Memory B cell (primary cell): Measurements from ENCODE around the gene SPC24.
"Not testable (repeated sequence)": the region's sequence is repeated elsewhere in the genome, so short reads cannot be mapped to it uniquely, and the experiment has no call there.

Experiments used
- ATAC-seq: fragments of 150-1000 bp; cut with Tn5 transposase; 2 replicates; pipeline ENCODE4 v1.10.0; 2021; ENCODE audit warnings: low read depth, mild to moderate bottlenecking, moderate library complexity
- DNase-seq, 2 donors: peaks; one replicate each; pipeline ENCODE4 v3.0.0; 2022; ENCODE audit warnings: low spot score in 2 of 2
- H3K27ac Mint-ChIP-seq: one replicate; pipeline ENCODE4 v1.8.0; 2022; ENCODE audit warnings: mild to moderate bottlenecking, moderate library complexity, mixed read lengths
- H3K27me3 Mint-ChIP-seq: one replicate; pipeline ENCODE4 v1.8.0; 2022; ENCODE audit warnings: mixed read lengths
- H3K36me3 Mint-ChIP-seq: one replicate; pipeline ENCODE4 v1.8.0; 2022; ENCODE audit warnings: mild to moderate bottlenecking, mixed read lengths
- H3K4me1 Mint-ChIP-seq: one replicate; pipeline ENCODE4 v1.8.0; 2022; ENCODE audit warnings: mixed read lengths
- H3K4me3 Mint-ChIP-seq: one replicate; pipeline ENCODE4 v1.8.0; 2022; ENCODE audit warnings: mild to moderate bottlenecking, moderate library complexity, mixed read lengths
- H3K9me3 Mint-ChIP-seq: one replicate; pipeline ENCODE4 v1.8.0; 2022; ENCODE audit warnings: mixed read lengths

SPC24 gene

GRCh38 chr19:11179716-11180297 lies 24.2 kb upstream of the SPC24 start:
- no peaks in the 10 kb centered on the region for H3K36me3 Mint-ChIP-seq
- ATAC-seq (peak; percentile 96), DNase-seq (peak; percentile 57 to 62)
- peaks cover 9% of the 10 kb centered on the region for H3K4me1 Mint-ChIP-seq
- H3K27me3 Mint-ChIP-seq, result peaks cover 19% of the 10 kb centered on the region
- peak overlapping the region; percentile 66 for H3K4me3 Mint-ChIP-seq
- no peaks in the 10 kb centered on the region for H3K9me3 Mint-ChIP-seq
- H3K27ac Mint-ChIP-seq, result peak overlapping the region; percentile 41

DNA sequence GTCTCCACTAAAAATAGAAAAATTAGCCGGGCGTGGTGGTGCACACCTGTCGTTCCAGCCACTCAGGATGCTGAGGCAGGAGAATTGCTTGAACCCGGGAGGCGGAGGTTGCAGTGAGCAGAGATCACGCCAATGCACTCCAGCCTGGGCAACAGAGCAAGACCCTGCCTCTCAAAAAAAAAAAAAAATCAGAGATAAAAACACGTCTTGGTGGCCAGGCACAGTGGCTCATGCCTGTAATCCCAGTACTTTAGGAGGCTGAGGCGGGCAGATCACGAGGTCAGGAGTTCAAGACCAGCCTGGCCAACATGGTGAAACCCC lies 23.5 kb upstream of the SPC24 start:
- H3K9me3 Mint-ChIP-seq, ATAC-seq, H3K4me1 Mint-ChIP-seq, H3K36me3 Mint-ChIP-seq, H3K4me3 Mint-ChIP-seq, H3K27ac Mint-ChIP-seq, DNase-seq: not testable (repeated sequence)
- peaks cover 17% of the 10 kb centered on the region for H3K27me3 Mint-ChIP-seq

DNA sequence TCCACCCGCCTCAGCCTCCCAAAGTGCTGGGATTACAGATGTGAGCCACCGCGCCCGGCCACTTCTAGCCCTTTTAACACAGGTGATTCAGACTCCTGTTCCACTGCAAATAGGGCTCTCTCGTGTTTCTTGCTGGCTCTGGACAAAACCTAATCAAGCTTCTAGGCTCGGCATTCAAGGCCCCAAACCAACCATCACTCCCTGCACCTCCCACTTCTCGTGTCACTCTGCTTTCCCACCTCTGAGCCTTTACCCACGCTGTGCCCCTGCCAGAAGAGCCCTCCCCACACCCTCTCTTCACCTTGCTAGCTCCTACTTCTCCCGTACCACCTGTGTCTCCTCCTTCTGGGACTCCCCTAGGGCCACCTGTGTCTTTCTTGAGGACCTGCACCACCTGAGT lies 22.0 kb upstream of the SPC24 start:
- no peak overlapping the region for H3K27ac Mint-ChIP-seq

GRCh38 chr19:11176466-11177193 lies 21.0 kb upstream of the SPC24 start:
- H3K27ac Mint-ChIP-seq, result no peak overlapping the region
- no peaks in the 10 kb centered on the region for H3K36me3 Mint-ChIP-seq
- no peak for DNase-seq
- ATAC-seq, result no peak
- peaks cover 12% of the 10 kb centered on the region for H3K27me3 Mint-ChIP-seq
- no peak overlapping the region for H3K4me3 Mint-ChIP-seq
- H3K4me1 Mint-ChIP-seq, result peaks cover 9% of the 10 kb centered on the region
- H3K9me3 Mint-ChIP-seq, result no peaks in the 10 kb centered on the region

More for the DNA sequence above, 22.0 kb upstream of the SPC24 start:
- H3K27me3 Mint-ChIP-seq, result peaks cover 13% of the 10 kb centered on the region
- ATAC-seq (no peak), DNase-seq (no peak)
- H3K36me3 Mint-ChIP-seq, result no peaks in the 10 kb centered on the region
- H3K4me1 Mint-ChIP-seq, result peaks cover 9% of the 10 kb centered on the region
- H3K4me3 Mint-ChIP-seq, result no peak overlapping the region
- no peaks in the 10 kb centered on the region for H3K9me3 Mint-ChIP-seq

DNA sequence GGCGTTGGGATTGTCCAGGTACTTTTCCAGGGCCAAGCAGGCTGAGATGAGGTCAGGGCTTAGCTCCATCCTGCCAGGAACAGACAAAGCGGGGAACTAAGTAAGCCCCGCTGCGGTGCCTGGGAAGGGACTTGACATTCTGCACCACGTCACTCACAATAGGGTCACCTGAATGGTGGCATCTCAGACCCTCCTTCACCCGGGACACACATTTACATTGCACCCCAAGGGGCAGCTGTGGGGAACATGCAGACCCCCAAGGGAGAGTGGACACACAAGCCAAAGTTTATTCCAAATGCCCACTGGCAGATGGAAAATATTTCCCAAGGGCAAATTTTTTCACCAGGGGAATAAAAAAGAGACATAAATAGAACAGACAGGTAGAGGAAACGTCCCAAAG lies 20.3 kb upstream of the SPC24 start:
- Mint-ChIP-seq H3K27me3 (peaks cover 8% of the 10 kb centered on the region), H3K27ac (no peak overlapping the region), H3K36me3 (no peaks in the 10 kb centered on the region), H3K4me3 (no peak overlapping the region), H3K9me3 (no peaks in the 10 kb centered on the region), H3K4me1 (peaks cover 9% of the 10 kb centered on the region)
- DNase-seq, result no peak
- no peak for ATAC-seq

- peaks cover 13% of the 10 kb centered on the region for H3K27me3 Mint-ChIP-seq
- H3K36me3 Mint-ChIP-seq, result no peaks in the 10 kb centered on the region
- ATAC-seq, result no peak
- DNase-seq, result no peak
- H3K4me3 Mint-ChIP-seq, result no peak overlapping the region
- H3K9me3 Mint-ChIP-seq, result no peaks in the 10 kb centered on the region
- no peaks in the 10 kb centered on the region for H3K4me1 Mint-ChIP-seq
- no peak overlapping the region for H3K27ac Mint-ChIP-seq
These were observed 18.8 kb upstream of the SPC24 start for GRCh38 chr19:11174336-11174735.

DNA sequence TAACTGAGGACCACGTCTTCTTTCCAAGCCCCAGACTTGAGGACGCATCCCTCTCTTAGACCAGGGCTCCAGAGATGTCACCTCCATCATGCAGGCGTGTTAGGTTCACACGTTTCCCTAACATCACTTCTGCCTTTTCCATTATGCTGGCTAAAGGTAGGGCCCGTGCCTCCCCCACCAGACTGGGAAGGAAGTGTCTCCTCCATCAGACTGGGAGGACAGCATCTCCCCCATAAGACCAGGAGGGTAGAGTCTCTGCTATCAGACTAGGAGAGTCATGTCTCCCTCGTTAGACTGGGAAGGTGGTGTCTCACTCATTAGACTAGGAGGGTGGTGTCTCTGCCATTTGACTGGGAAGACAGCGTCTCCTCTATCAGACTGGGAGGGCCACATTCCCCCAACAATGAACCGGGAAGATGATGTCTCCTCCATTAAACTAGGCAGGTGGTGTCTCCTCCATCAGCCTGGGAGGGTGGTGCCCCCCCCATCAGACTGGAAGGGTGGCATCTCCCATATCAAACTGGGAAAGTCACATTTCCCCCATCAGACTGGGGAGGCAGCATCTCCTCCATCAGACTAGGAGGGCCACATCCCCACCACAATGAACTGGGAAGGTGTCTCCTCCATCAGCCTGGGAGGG lies 18.1 kb upstream of the SPC24 start:
- no peak for DNase-seq
- H3K27ac Mint-ChIP-seq, result no peak overlapping the region
- no peaks in the 10 kb centered on the region for H3K9me3 Mint-ChIP-seq
- peaks cover 13% of the 10 kb centered on the region for H3K27me3 Mint-ChIP-seq
- H3K4me1 Mint-ChIP-seq, result no peaks in the 10 kb centered on the region
- H3K36me3 Mint-ChIP-seq, result no peaks in the 10 kb centered on the region
- ATAC-seq, result no peak
- H3K4me3 Mint-ChIP-seq, result no peak overlapping the region

GRCh38 chr19:11172576-11172975 lies 17.0 kb upstream of the SPC24 start:
- DNase-seq, result no peak
- H3K27ac Mint-ChIP-seq, result no peak overlapping the region
- H3K9me3 Mint-ChIP-seq, result no peaks in the 10 kb centered on the region
- H3K27me3 Mint-ChIP-seq, result peaks cover 12% of the 10 kb centered on the region
- no peak overlapping the region for H3K4me3 Mint-ChIP-seq
- H3K36me3 Mint-ChIP-seq, result no peaks in the 10 kb centered on the region
- no peaks in the 10 kb centered on the region for H3K4me1 Mint-ChIP-seq
- no peak for ATAC-seq

GRCh38 chr19:11171144-11171543 lies 15.6 kb upstream of the SPC24 start:
- Mint-ChIP-seq H3K36me3 (no peaks in the 10 kb centered on the region), H3K4me3 (no peak overlapping the region), H3K27me3 (peaks cover 13% of the 10 kb centered on the region), H3K4me1 (no peaks in the 10 kb centered on the region), H3K9me3 (no peaks in the 10 kb centered on the region), H3K27ac (no peak overlapping the region)
- DNase-seq (no peak), ATAC-seq (no peak)

DNA sequence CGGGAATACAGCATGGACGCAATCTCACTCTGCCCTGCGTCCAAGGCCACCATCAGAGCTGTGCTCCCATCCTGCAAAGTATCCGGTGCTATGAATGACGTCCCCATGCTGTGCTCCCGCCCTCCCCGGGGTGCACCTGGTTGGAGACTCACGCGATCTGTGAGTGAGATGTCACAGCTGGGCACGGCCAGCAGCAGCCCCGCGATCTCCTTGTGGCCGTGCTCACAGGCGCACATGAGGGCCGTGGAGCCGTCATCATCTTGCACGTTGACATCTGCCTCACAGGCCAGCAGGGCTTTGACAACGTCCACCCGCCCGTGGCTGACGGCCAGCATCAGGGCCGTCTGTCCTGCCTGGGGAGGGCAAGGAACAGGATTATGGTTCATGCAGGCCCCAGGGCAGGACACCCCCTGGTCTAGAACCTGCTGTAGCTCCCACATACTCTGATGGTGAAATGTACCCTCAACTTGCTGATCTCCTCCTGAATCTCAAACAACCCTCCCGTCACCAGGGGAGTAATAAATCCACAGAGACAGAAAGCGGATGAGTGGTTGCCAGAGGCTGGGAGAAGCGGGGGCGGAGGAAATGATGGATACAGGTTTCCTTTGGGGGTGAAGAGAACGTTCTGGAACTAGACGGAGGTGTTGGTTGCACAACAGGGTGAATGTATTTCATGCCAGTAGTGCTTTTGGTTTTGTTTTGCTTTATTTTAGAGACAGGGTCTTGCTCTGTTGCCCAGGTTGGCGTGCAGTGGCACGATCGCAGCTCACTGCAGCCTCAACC lies 14.5 kb upstream of the SPC24 start:
- Mint-ChIP-seq H3K27ac (no peak overlapping the region), H3K9me3 (no peaks in the 10 kb centered on the region), H3K27me3 (peaks cover 13% of the 10 kb centered on the region), H3K36me3 (no peaks in the 10 kb centered on the region), H3K4me3 (no peak overlapping the region), H3K4me1 (no peaks in the 10 kb centered on the region)
- ATAC-seq (no peak), DNase-seq (no peak)

DNA sequence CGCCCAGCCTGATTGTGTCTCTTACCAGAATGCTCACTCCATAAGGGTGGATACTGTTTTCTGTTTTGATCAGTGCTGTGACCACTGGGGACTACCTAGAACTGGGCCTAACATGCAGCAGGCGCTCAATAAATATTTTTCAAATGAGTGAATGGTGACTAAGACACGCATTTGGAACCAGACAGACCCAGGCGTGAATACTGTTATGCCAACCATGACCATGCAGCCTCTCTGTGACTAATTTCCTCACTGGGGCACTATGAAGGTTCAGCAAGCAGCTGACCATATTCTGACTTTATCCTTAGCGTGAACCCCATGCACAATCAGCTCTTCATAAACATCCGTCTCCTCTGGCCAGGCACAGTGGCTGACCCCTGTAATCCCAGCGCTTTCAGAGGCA lies 13.0 kb upstream of the SPC24 start:
- ATAC-seq, result no peak
- Mint-ChIP-seq H3K4me3 (no peak overlapping the region), H3K27ac (no peak overlapping the region), H3K36me3 (no peaks in the 10 kb centered on the region), H3K4me1 (no peaks in the 10 kb centered on the region), H3K27me3 (peaks cover 13% of the 10 kb centered on the region), H3K9me3 (no peaks in the 10 kb centered on the region)
- DNase-seq, result no peak

DNA sequence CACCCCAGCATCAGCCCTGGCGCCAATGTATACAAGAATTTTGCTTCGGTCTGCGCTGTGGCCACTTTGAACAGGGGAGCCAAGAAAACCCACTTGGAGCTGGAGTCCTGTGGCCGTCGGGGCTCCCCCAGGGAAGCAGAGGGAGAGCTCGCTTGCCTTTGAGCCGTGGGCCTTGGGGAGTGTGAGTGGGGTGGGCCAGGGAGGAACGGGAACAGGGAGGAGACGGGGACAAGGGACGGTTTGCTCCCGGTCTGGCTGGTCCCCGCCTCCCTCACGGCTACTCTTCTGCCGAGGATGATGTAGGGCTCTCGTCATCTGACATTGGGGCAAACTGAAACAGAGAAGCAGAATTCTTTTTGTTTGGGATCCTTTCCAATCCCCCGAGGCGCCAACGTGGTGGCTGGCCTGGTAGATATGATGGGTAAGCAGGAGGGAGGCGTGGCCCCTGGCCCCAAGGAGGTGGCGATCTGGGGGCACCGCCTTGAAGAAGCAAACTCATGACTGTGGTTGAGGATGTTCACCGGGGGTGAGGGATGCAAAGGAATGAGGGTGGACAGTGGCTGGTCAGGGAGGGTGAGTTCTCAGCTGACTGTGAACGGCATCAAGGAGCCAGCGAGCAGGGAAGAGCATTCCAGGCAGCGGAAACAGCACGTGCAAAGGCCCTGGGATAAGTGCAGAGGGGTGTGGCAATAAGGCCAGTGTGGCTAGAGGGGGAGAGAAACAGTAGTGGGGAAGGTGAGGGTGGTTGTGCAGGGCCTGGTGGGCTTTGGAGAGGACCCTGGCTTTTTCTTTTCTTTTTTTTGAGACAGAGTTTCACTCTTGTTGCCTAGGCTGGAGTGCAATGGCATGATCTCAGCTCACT lies 10.9 kb upstream of the SPC24 start:
- Mint-ChIP-seq H3K27ac (no peak overlapping the region), H3K27me3 (peaks cover 13% of the 10 kb centered on the region), H3K36me3 (no peaks in the 10 kb centered on the region), H3K4me1 (no peaks in the 10 kb centered on the region), H3K9me3 (no peaks in the 10 kb centered on the region), H3K4me3 (no peak overlapping the region)
- no peak for ATAC-seq
- no peak for DNase-seq

DNA sequence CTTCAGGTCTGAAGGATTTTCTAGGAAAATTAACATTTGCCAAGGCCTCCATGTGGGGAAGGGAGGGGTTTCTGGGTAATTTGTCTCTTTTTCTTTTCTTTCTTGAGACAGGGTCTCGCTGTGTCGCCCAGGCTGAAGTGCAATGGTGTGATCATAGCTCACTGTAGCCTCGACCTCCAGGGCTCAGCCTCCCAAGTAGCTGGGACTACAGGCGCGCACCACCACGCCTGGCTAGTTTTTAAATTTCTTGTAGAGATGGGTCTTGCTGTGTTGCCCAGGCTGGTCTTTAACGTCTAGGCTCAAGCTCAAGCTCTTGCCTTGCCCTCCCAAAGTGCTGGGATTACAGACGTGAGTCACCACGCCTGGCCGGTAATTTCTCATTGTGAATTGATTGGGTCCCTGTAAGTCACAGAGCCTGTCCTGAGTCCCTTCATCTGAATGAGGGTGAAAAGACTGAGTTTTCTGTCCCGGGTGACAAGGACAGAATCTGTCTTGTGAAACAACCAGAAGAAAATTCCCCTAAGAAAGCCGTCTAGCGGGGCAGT lies 10.0 kb upstream of the SPC24 start:
- Mint-ChIP-seq H3K9me3 (no peaks in the 10 kb centered on the region), H3K4me3 (no peak overlapping the region), H3K36me3 (no peaks in the 10 kb centered on the region), H3K27ac (no peak overlapping the region), H3K4me1 (no peaks in the 10 kb centered on the region), H3K27me3 (peaks cover 13% of the 10 kb centered on the region)
- no peak for ATAC-seq
- DNase-seq, result no peak
